GM12891 (cell line): Measurements from ENCODE around the gene YAF2.

ENCODE experiments used
- POLR2A ChIP-seq: IDR thresholded peaks from 2 replicates; pipeline ENCODE4 v1.6.1; 2011; ENCODE audit warnings: low read depth, low read length, control low read depth
- POLR2AphosphoS5 ChIP-seq: IDR thresholded peaks from 2 replicates; pipeline ENCODE4 v1.6.1; 2011; ENCODE audit warnings: low read depth, low read length, control low read depth
- TAF1 ChIP-seq: IDR thresholded peaks from 2 replicates; pipeline ENCODE4 v1.6.1; 2011; ENCODE audit warnings: low read depth, low read length, control low read depth

- no peak for TF ChIP-seq POLR2A
- no peak for TF ChIP-seq TAF1
- TF ChIP-seq POLR2AphosphoS5: no peak
Observed at GRCh38 chr12:42277396-42278127, 39.5 kb upstream of the YAF2 start.
